Stimulated activated CD4-positive, alpha-beta T cell treated with anti-CD3 and anti-CD28 coated beads, Interleukin-4, amount 100 ng/mL, for 4 hours (primary cell): ENCODE measurements around the gene KRTAP4-11.
"Not testable (repeated sequence)": the region's sequence is repeated elsewhere in the genome, so short reads cannot be mapped to it uniquely, and the experiment has no call there.

Source experiments
- DNase-seq, 2 experiments: peaks; one replicate each; pipeline ENCODE4 v3.0.0-alpha.2; 2020

Gene KRTAP4-11

GRCh38 chr17:41117846-41118386 lies at the start of gene KRTAP4-11:
Gene KRTAP4-11 (minus strand): TSS chr17:41118373. CDS start chr17:41118315, 58 bp downstream.
- not testable (repeated sequence) for DNase-seq

- DNase-seq = no peak
Observed at GRCh38 chr17:41167561-41167960, 49.4 kb upstream of the KRTAP4-11 start.

- no peak for DNase-seq
Observed at GRCh38 chr17:41163828-41164227, 45.7 kb upstream of the KRTAP4-11 start.

- DNase-seq = no peak
Observed at GRCh38 chr17:41160648-41161047, 42.5 kb upstream of the KRTAP4-11 start, which contains the start of gene KRTAP4-4. Gene KRTAP4-4 (minus strand): TSS chr17:41160748. CDS start chr17:41160691, 57 bp downstream.

GRCh38 chr17:41160190-41160589 lies 42.0 kb upstream of the KRTAP4-11 start:
- not testable (repeated sequence) for DNase-seq

- DNase-seq = no peak
Observed at GRCh38 chr17:41153856-41154255, 35.7 kb upstream of the KRTAP4-11 start.

GRCh38 chr17:41151525-41151924 lies 33.4 kb upstream of the KRTAP4-11 start:
- DNase-seq = no peak

- no peak for DNase-seq
Observed at GRCh38 chr17:41150026-41150425, 31.9 kb upstream of the KRTAP4-11 start.

GRCh38 chr17:41149652-41149985 lies 31.4 kb upstream of the KRTAP4-11 start, which contains the start of gene KRTAP4-5:
Gene KRTAP4-5 (minus strand): TSS chr17:41149825. CDS start chr17:41149767, 58 bp downstream.
- no peak for DNase-seq

- not testable (repeated sequence) for DNase-seq
Observed at GRCh38 chr17:41148971-41149651, 30.9 kb upstream of the KRTAP4-11 start.

- no peak for DNase-seq
Observed at GRCh38 chr17:41147531-41148204, 29.5 kb upstream of the KRTAP4-11 start.

- no peak for DNase-seq
Observed at GRCh38 chr17:41145261-41145660, 27.1 kb upstream of the KRTAP4-11 start.

- DNase-seq = no peak
Observed at GRCh38 chr17:41144846-41145245, 26.7 kb upstream of the KRTAP4-11 start.

GRCh38 chr17:41141361-41141760 lies 23.2 kb upstream of the KRTAP4-11 start:
- no peak for DNase-seq

- DNase-seq = no peak
Observed at GRCh38 chr17:41140360-41141131, 22.4 kb upstream of the KRTAP4-11 start, which contains the start of gene KRTAP4-6. Gene KRTAP4-6 (minus strand): TSS chr17:41140544. CDS start chr17:41140487, 57 bp downstream.

GRCh38 chr17:41139865-41140264 lies 21.7 kb upstream of the KRTAP4-11 start:
- not testable (repeated sequence) for DNase-seq

GRCh38 chr17:41133880-41134735 lies 15.9 kb upstream of the KRTAP4-11 start:
- DNase-seq = no peak

GRCh38 chr17:41131979-41132378 lies 13.8 kb upstream of the KRTAP4-11 start:
- no peak for DNase-seq

GRCh38 chr17:41127371-41127770 lies 9.2 kb upstream of the KRTAP4-11 start:
- no peak for DNase-seq

GRCh38 chr17:41126412-41126811 lies 8.2 kb upstream of the KRTAP4-11 start:
- no peak for DNase-seq

GRCh38 chr17:41125064-41125463 lies 6.9 kb upstream of the KRTAP4-11 start:
- DNase-seq = no peak

- not testable (repeated sequence) for DNase-seq
Observed at GRCh38 chr17:41123991-41124371, 5.8 kb upstream of the KRTAP4-11 start, which contains the start of gene KRTAP4-12. Gene KRTAP4-12 (minus strand): TSS chr17:41124182. CDS start chr17:41124122, 60 bp downstream.
